PC-3 (cell line): ENCODE data around the gene MYORG. TPM values are rescaled to one million over a fixed set of nuclear protein-coding genes. Genes with fewer than 3 reads are reported as not detected.
A peak's percentile ranks its signal among the peaks of the same experiment; 100 is the strongest.

Experiments used
- ATAC-seq: fragments of 200-7000 bp; cut with Tn5 transposase; 2 replicates; pipeline ENCODE4 v1.9.1; 2020; ENCODE audit warnings: mild to moderate bottlenecking, moderate library complexity
- BruUV-seq: library from RNA; stranded (reverse); fragments of 400-500 nt; replicated peaks from 2 replicates; lab custom pipeline; 2021; lab: Mats Ljungman, UMichigan
- CTCF ChIA-PET: fragments of 300-600 bp; sonication (Branson Sonifier 250); formaldehyde crosslinking; loops from one replicate; lab custom pipeline; 2022; ENCODE audit warnings: antibody characterized with exemption; lab: Charles Lee
- POLR2A ChIA-PET: fragments of 300-600 bp; sonication (Branson Sonifier 250); formaldehyde crosslinking; loops from one replicate; lab custom pipeline; 2022; ENCODE audit warnings: antibody characterized with exemption; ENCODE audit not compliant: unreplicated experiment; lab: Charles Lee
- DNase-seq: peaks from one replicate; pipeline ENCODE4 v3.0.0-alpha.2; 2015
- H2AFZ ChIP-seq: fragments of 300-600 bp; sonication (generic); 2 replicates; pipeline ENCODE4 v1.6.0; 2016; ENCODE audit warnings: antibody characterized with exemption, low read length
- H3F3A ChIP-seq: fragments of 300-600 bp; sonication (generic); one replicate; pipeline ENCODE4 v1.6.0; 2017; ENCODE audit warnings: antibody characterized with exemption, low read length, control low read depth, mild to moderate bottlenecking; ENCODE audit not compliant: unreplicated experiment
- H3K27ac ChIP-seq: fragments of 300-600 bp; sonication (generic); 2 replicates; pipeline ENCODE4 v1.5.1; 2016; ENCODE audit warnings: mild to moderate bottlenecking, low read length
- H3K27me3 ChIP-seq: fragments of 300-600 bp; sonication (generic); 2 replicates; pipeline ENCODE4 v1.6.1; 2016; ENCODE audit warnings: low read length, mixed read lengths
- H3K36me3 ChIP-seq: fragments of 300-600 bp; sonication (generic); 2 replicates; pipeline ENCODE4 v1.6.1; 2016; ENCODE audit warnings: low read depth, mixed run types, low read length, mixed read lengths
- H3K4me1 ChIP-seq: fragments of 300-600 bp; sonication (generic); 2 replicates; pipeline ENCODE4 v1.5.1; 2016; ENCODE audit warnings: low read length; ENCODE audit not compliant: insufficient read depth
- H3K4me2 ChIP-seq: fragments of 300-600 bp; sonication (generic); 2 replicates; pipeline ENCODE4 v1.6.0; 2016; ENCODE audit warnings: low read length
- H3K4me3 ChIP-seq: fragments of 300-600 bp; sonication (generic); 2 replicates; pipeline ENCODE4 v1.5.1; 2016; ENCODE audit warnings: mild to moderate bottlenecking, low read length, mixed read lengths
- H3K79me2 ChIP-seq: fragments of 300-600 bp; sonication (generic); 2 replicates; pipeline ENCODE4 v1.6.1; 2017; ENCODE audit warnings: low read length, mixed read lengths
- H3K9ac ChIP-seq: fragments of 300-600 bp; sonication (generic); 2 replicates; pipeline ENCODE4 v1.6.0; 2016; ENCODE audit warnings: mild to moderate bottlenecking, low read length
- H3K9me2 ChIP-seq: fragments of 300-600 bp; sonication (generic); replicated peaks from 2 replicates; pipeline ENCODE4 v1.6.1; 2016; ENCODE audit warnings: mixed run types, low read length, mixed read lengths
- H3K9me3 ChIP-seq: fragments of 300-600 bp; sonication (generic); 2 replicates; pipeline ENCODE4 v1.6.1; 2016; ENCODE audit warnings: low read length, mixed read lengths
- H4K20me1 ChIP-seq: fragments of 300-600 bp; sonication (generic); 2 replicates; pipeline ENCODE4 v1.6.1; 2016; ENCODE audit warnings: low read length, mixed read lengths
- EZH2 ChIP-seq: fragments of 300-600 bp; sonication (generic); IDR thresholded peaks from one replicate; pipeline ENCODE4 v1.6.1; 2017; ENCODE audit warnings: antibody characterized with exemption, mild to moderate bottlenecking, low read length; ENCODE audit not compliant: unreplicated experiment
- EZH2phosphoT487 ChIP-seq: fragments of 300-600 bp; sonication (generic); IDR thresholded peaks from 2 replicates; pipeline ENCODE4 v1.6.1; 2018; ENCODE audit warnings: mild to moderate bottlenecking, antibody characterized with exemption, low read length, borderline replicate concordance
- intact Hi-C: fragments of 100-400 bp; cut with micrococcal nuclease; formaldehyde crosslinking; loops from 2 replicates; pipeline ENCODE4 v1.9.0; 2023
- total RNA-seq: library from RNA; depleted of rRNA; stranded (reverse); fragments of >200 nt; gene quantifications from 2 replicates; pipeline ENCODE4 v1.2.3, GENCODE V29; 2014
- TF ChIP-seq, protein P1 (sequence below): fragments of 300-600 bp; sonication (generic); conservative IDR thresholded peaks from 2 replicates; pipeline ENCODE4 v1.5.1; 2017; ENCODE audit warnings: antibody characterized with exemption, low read depth, mild to moderate bottlenecking, low read length

The MYORG gene
- total RNA-seq, 1 experiment from 2014 or later: 3.4 TPM

DNA sequence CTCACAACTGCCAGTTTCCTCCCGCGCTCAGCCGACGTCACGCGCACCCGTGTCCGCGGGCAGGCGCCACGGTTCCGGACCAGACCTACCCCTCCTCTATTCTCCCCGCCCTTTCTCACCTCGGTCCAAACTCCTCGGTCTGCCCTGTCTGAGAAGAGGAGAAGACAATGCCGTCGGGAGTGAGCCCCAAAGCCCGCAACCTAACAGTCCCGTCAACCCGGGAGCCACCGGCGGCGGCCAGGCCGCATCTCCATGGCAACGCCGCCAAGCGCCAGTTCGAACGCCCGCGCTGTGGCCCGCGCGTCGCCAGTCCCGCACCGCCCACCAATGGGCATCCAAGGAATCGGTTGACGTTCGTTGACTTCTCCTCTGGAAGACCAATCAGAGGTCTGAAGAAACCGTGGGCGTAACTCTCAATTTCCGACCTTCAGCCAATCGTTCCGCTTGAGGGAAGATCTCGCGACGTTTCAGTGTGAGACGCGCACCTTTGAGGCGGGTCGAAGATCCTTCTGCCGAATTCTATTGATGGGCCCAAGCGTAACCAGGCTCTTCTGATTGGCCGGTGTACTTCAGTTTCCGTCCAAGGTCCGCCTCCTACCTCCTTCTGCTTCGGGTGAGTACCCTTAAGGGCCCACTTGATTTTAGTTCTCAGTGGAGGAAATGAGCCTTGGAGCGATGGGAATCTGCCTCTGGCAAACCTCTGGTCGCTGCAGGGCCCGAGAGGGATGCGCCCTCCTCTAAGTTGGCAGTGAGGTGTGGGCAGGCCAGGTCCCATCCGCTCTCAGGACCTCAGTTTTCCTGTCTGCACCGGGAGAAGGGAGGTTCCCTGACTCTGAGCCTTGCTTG lies 47.5 kb downstream of the MYORG start, which contains the start of the genes KIF24 and NUDT2:
TSS of gene KIF24 (minus strand) at position 282 of the 846 bp plus-strand sequence. CDS start 17,922 bp downstream, outside the sequence.
TSS of gene NUDT2 (plus strand) at position 583 of the 846 bp plus-strand sequence. CDS start 9,471 bp downstream, outside the sequence.
- ChIA-PET POLR2A (no interaction called here), CTCF (no interaction called here)
- DNase-seq: peak; percentile 99

DNA sequence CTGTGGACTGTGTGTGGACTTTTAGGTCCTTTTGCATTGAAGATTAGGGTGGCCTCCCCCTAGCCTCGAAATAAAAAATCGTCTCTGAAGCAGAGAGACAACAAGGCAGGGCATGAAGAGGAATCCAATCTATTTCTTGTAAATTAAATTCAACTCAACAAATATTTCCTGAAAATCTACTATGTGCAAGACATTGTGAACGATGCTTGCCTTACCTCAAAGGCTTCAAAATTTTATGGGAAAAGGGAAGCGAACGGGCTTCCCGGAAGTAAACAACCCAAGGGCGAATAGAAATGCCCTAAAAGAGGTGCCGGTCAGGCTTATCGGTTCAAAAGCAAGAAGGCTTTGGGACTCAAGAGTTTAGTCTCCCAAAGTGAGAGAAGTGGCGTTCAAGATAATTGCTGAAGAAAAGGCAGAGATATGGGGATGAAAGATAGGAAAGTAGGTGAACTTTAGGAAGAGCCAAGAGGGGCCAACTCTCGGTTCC lies 48.2 kb downstream of the MYORG start:
- no peaks in the 10 kb centered on the region for H3F3A ChIP-seq
- H3K9me3 ChIP-seq: no peaks in the 10 kb centered on the region
- intact Hi-C loops: loop anchor here (5.0 kb wide), 1 partner anchor 76 kb away; no protein-coding TSS in a partner anchor
- H3K27ac ChIP-seq: peak overlapping the region; percentile 52
- BruUV-seq: TSS peak; percentile 66
- ChIA-PET CTCF (no interaction called here), POLR2A (no interaction called here)
- H3K4me3 ChIP-seq: peak overlapping the region; percentile 89
- peak overlapping the region; percentile 90 for H3K9ac ChIP-seq
- peak overlapping the region; percentile 97 for H2AFZ ChIP-seq
- no peaks in the 10 kb centered on the region for H3K9me2 ChIP-seq
- H3K4me1 ChIP-seq: peaks cover 17% of the 10 kb centered on the region; the same call in 1 of the 2 replicates
- H3K79me2 ChIP-seq: peaks cover 46% of the 10 kb centered on the region
- no peaks in the 10 kb centered on the region for H3K36me3 ChIP-seq
- DNase-seq (peak; percentile 29), ATAC-seq (peak; percentile 7)
- H3K27me3 ChIP-seq: no peaks in the 10 kb centered on the region
- peak overlapping the region; percentile 86 for H3K4me2 ChIP-seq
- H4K20me1 ChIP-seq: no peaks in the 10 kb centered on the region
- TF ChIP-seq EZH2 (no peak), EZH2phosphoT487 (no peak)
- TF ChIP-seq, protein P1, sequence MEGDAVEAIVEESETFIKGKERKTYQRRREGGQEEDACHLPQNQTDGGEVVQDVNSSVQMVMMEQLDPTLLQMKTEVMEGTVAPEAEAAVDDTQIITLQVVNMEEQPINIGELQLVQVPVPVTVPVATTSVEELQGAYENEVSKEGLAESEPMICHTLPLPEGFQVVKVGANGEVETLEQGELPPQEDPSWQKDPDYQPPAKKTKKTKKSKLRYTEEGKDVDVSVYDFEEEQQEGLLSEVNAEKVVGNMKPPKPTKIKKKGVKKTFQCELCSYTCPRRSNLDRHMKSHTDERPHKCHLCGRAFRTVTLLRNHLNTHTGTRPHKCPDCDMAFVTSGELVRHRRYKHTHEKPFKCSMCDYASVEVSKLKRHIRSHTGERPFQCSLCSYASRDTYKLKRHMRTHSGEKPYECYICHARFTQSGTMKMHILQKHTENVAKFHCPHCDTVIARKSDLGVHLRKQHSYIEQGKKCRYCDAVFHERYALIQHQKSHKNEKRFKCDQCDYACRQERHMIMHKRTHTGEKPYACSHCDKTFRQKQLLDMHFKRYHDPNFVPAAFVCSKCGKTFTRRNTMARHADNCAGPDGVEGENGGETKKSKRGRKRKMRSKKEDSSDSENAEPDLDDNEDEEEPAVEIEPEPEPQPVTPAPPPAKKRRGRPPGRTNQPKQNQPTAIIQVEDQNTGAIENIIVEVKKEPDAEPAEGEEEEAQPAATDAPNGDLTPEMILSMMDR: no peak

More for the DNA sequence above, 47.5 kb downstream of the MYORG start, which contains the start of the genes KIF24 and NUDT2:
- Histone ChIP-seq H3K79me2 (peaks cover 41% of the 10 kb centered on the region), H3K4me3 (peak within 1 kb of the TSS; percentile 89), H3K36me3 (no peaks in the 10 kb centered on the region), H3K9me2 (no peaks in the 10 kb centered on the region), H3F3A (no peaks in the 10 kb centered on the region), H3K4me1 (peaks cover 17% of the 10 kb centered on the region; the same call in 1 of the 2 replicates), H3K4me2 (peak within 1 kb of the TSS; percentile 95), H3K9ac (peak within 1 kb of the TSS; percentile 98), H3K27me3 (no peaks in the 10 kb centered on the region), H2AFZ (peak within 1 kb of the TSS; percentile 97), H3K9me3 (no peaks in the 10 kb centered on the region), H3K27ac (peak within 1 kb of the TSS; percentile 52), H4K20me1 (no peaks in the 10 kb centered on the region)
- BruUV-seq: no TSS peak
- TF ChIP-seq EZH2 (no peak), EZH2phosphoT487 (no peak)
- TF ChIP-seq, protein P1: no peak
- intact Hi-C loops: loop anchor here (1.0 to 5.0 kb wide), 2 partner anchors 48 to 77 kb away; no protein-coding TSS in a partner anchor
- ATAC-seq: peak; percentile 94
